ENCODE data around the gene GLUL.
A peak's percentile ranks its signal among the peaks of the same experiment; 100 is the strongest.

Gene GLUL

GRCh38 chr1:182394055-182394775, 2.6 kb upstream of the GLUL start:
- DNase-seq (ENCODE audit: extremely low read depth, insufficient read length): no peak

GRCh38 chr1:182392050-182393028, 749 bp upstream of the GLUL start:
- no peak for TF ChIP-seq CTCF (IDR thresholded peaks at IDR 0.05; ENCODE audit: insufficient read depth, low read length, poor library complexity, severe bottlenecking)
- Histone ChIP-seq H3K27me3 (replicated peaks; ENCODE audit: control insufficient read depth, insufficient read depth, low read length) (no peaks in the 10 kb centered on the region), H3K4me3 (replicated peaks; ENCODE audit: low read depth, low read length) (peak overlapping the region; percentile 57), H3K36me3 (ENCODE audit: control insufficient read depth, insufficient read depth, low read length) (peaks cover 1% of the 10 kb centered on the region; the same call in 1 of the 2 replicates)
- no peak for DNase-seq (ENCODE audit: extremely low read depth, insufficient read length)

More at GRCh38 chr1:182394055-182394775, 2.6 kb upstream of the GLUL start:
- H3K4me3 ChIP-seq (replicated peaks; ENCODE audit: low read depth, low read length): no peak overlapping the region
- H3K36me3 ChIP-seq (ENCODE audit: control insufficient read depth, insufficient read depth, low read length): no peaks in the 10 kb centered on the region
- no peaks in the 10 kb centered on the region for H3K27me3 ChIP-seq (replicated peaks; ENCODE audit: control insufficient read depth, insufficient read depth, low read length)
- TF ChIP-seq CTCF (IDR thresholded peaks at IDR 0.05; ENCODE audit: insufficient read depth, low read length, poor library complexity, severe bottlenecking): no peak

- no peak for TF ChIP-seq CTCF (IDR thresholded peaks at IDR 0.05; ENCODE audit: insufficient read depth, low read length, poor library complexity, severe bottlenecking)
- no peaks in the 10 kb centered on the region for H3K27me3 ChIP-seq (replicated peaks; ENCODE audit: control insufficient read depth, insufficient read depth, low read length)
- DNase-seq (ENCODE audit: extremely low read depth, insufficient read length): no peak
- peak overlapping the region; percentile 57 for H3K4me3 ChIP-seq (replicated peaks; ENCODE audit: low read depth, low read length)
- H3K36me3 ChIP-seq (ENCODE audit: control insufficient read depth, insufficient read depth, low read length): peaks cover 4% of the 10 kb centered on the region
Observed at GRCh38 chr1:182391028-182391361, 595 bp downstream of the GLUL start.

GRCh38 chr1:182389619-182390047, 2.0 kb downstream of the GLUL start:
- no peak for DNase-seq (ENCODE audit: extremely low read depth, insufficient read length)
- Histone ChIP-seq H3K4me3 (replicated peaks; ENCODE audit: low read depth, low read length) (peak overlapping the region; percentile 57), H3K27me3 (replicated peaks; ENCODE audit: control insufficient read depth, insufficient read depth, low read length) (no peaks in the 10 kb centered on the region), H3K36me3 (ENCODE audit: control insufficient read depth, insufficient read depth, low read length) (peaks cover 13% of the 10 kb centered on the region)
- no peak for TF ChIP-seq CTCF (IDR thresholded peaks at IDR 0.05; ENCODE audit: insufficient read depth, low read length, poor library complexity, severe bottlenecking)

GRCh38 chr1:182388392-182389134, 3.0 kb downstream of the GLUL start:
- no peak for DNase-seq (ENCODE audit: extremely low read depth, insufficient read length)
- Histone ChIP-seq H3K4me3 (replicated peaks; ENCODE audit: low read depth, low read length) (no peak overlapping the region), H3K36me3 (ENCODE audit: control insufficient read depth, insufficient read depth, low read length) (peaks cover 22% of the 10 kb centered on the region), H3K27me3 (replicated peaks; ENCODE audit: control insufficient read depth, insufficient read depth, low read length) (no peaks in the 10 kb centered on the region)
- TF ChIP-seq CTCF (IDR thresholded peaks at IDR 0.05; ENCODE audit: insufficient read depth, low read length, poor library complexity, severe bottlenecking): no peak

Data from GM06990 (cell line).